ENCODE measurements around the gene ATF7IP. TPM values are rescaled to one million over a fixed set of nuclear protein-coding genes. Genes with fewer than 3 reads are reported as not detected.

ATF7IP gene
- total RNA-seq, 1 experiment from 2014 or later: 41.3 TPM

DNA sequence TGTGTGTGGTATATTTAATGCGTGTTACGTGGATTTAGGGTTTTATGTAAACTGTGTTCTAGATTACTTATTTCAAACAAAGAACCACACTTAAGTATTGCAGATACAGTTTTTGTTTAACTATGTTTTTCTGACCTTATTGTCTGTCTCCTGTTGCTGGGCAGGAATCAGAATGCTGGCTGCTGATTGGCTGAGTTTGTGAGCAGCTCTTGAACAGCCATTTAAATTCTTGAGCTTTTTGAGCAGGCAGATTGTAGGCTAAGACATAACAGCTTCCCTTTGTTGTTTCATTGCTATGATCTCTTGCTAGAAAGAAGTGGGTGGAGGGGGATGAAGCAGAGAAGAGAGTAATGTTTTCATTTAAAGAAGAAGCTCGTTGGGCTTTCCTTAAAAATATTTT is 52.2 kb downstream of the ATF7IP start:
- peak; percentile 84 for DNase-seq (ENCODE audit: low read depth)

DNA sequence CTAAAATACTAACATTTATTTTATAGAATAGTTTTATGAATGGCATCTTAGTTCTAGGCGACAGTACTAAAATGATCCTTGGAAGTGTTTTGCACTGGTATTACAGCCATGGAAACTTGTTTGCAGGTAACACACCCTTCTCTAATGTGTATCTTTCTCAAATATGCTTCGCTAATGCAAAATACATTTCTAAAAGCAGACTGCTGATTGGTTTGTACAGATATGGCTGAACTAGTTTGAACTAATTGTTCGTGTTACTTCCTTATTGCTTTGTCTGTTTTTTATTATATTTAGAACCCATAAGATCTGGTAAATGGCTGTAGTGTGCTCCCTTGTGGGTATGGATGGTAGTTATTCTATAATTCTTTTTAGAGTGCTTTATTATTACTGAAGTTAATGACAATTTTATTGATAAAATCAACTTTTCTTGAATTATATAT is 53.0 kb downstream of the ATF7IP start:
- peak; percentile 39 for DNase-seq (ENCODE audit: low read depth)

DNA sequence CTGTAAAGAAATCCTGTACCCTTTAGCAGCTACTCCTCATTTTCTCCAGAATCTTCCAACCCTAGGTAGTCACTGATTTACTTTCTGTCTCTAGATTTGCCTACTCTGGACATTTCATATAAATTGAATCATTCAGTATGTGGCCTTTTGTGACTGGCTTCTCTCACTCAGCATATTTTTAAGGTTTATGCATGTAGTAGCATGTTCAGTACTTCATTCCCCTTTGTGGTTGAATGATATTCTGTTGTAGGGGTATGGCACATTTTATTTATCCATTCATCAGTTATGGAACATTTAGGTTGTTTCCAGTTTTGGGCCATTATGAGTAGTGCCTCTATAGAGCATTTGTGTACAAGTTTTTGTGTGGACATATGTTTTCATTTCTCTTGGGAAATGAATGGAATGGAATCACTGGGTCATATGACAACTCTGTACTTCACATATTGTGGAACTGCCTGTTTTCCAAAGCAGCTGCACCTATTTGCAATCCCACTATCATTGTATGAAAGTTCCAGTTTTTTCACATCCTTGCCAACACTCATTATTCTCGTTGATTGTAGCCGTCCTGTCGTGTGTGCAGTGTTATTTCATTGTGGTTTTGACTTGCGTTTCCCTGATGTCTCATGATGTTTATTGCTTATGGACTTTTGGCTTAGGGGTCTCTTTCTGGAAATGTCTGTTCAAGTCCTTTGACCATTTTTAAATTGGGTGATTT is 57.2 kb downstream of the ATF7IP start:
- no peak for DNase-seq (ENCODE audit: low read depth)

DNA sequence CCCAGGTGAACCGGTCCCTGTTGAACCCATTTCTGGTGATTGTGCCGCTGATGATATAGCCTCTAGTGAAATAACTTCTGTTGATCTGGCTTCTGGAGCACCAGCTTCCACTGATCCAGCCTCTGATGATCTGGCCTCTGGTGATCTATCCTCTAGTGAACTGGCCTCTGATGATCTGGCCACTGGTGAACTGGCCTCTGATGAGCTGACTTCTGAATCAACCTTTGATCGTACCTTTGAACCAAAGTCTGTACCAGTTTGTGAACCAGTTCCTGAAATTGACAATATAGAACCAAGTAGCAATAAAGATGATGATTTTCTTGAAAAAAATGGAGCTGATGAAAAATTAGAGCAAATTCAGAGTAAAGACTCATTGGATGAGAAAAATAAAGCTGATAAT is 59.1 kb downstream of the ATF7IP start:
- no peak for DNase-seq (ENCODE audit: low read depth)

DNA sequence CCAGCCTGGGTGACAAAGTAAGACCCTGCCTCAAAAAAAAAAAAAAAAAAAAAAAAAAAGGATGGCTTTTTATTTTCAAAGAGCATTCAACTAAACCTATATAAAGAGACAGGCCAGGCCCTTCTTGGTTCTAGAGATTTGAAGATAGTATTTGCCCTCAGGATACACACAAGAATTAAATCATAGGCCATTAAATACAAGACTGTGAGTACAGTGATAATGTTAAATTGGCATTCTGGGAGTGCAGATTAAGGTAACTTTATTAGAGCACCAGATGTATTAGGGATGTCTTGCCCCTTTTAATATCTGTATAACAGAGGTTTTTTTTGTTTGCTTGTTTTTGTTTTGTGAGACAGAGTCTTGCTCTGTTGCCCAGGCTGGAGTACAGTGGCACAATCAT is 61.3 kb downstream of the ATF7IP start:
- DNase-seq (ENCODE audit: low read depth): no peak

DNA sequence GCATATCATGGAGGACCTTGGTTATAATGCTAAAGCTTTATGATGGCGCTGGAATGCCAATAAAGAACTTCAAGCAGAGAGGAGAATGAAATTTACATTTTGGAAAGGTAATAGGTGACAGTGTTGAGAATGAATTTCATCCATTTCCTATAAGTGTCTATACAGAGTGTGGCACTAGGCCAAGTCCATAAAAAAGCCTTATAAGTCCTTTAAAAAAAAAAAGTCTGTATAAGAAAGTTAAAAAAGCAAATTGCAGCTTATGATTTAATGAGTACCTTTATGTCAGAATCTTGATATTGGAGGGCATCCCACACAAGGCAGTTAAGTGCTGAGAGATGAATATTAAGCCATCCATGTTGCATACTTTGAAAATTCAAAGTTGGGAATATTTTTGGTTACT is 62.4 kb downstream of the ATF7IP start:
- DNase-seq (ENCODE audit: low read depth): no peak

DNA sequence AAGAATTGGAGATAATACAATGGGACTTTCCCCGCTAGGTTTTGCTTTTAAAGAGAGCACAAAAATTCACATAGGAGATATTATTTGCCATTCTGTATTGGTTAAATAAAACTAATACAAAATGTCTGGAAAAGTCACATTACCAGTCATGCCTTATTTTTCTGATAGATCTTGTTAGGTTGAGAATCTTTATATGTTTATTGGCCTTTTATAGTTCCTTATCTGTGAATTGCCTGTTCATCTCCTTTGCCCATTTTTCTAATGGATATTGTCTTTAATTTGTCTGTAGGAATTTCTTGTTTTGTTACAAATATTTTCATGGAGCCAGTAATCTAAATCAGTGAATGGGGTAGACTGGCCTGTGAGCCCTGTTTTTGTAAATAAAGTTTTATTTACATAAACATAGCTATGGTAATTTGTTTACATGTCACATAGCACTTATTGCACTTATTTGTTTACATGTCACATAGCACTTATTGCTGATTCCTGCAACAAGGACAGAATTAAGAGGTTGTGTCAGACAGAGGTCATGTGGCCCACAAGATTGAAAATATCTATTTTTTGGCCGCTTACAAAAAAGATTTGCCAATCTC is 65.0 kb downstream of the ATF7IP start:
- DNase-seq (ENCODE audit: low read depth): no peak

DNA sequence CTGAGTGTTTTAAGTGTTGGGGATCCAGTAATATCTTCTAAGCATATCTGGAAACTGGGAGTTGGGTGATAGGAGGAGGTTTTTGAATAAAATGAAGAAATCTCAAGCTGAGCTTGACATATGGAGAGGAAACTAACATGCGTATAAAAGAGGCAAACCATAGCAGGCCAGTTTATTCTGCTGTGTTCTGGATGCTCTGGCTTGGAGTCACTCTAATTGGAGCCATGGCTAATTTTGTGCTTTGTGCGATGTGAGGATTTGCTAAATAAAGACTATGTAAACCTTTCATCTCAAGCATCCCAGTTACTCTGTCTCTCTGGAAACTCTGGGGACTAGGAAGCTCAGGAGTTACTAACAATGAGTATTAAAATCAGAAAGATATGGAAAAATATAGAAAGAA is 66.5 kb downstream of the ATF7IP start:
- no peak for DNase-seq (ENCODE audit: low read depth)

DNA sequence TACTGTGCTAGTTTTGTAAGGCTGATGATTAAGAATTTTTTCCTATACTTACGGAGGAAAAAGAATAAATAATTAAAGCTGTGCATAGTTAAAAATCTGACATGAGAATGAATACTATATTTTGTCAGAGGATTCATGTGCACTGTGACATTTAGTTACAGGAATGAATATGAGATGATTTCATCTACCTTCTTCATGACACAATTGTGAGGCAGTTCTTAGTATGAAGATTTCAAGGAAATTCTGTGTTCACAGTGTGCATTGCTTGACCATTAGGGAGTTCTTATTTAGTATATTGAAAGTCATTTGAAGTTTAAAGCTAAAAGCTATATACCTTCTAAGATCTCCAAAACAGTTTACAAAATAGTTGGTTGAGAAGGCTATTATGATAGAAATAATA is 70.1 kb downstream of the ATF7IP start:
- DNase-seq (ENCODE audit: low read depth): no peak

DNA sequence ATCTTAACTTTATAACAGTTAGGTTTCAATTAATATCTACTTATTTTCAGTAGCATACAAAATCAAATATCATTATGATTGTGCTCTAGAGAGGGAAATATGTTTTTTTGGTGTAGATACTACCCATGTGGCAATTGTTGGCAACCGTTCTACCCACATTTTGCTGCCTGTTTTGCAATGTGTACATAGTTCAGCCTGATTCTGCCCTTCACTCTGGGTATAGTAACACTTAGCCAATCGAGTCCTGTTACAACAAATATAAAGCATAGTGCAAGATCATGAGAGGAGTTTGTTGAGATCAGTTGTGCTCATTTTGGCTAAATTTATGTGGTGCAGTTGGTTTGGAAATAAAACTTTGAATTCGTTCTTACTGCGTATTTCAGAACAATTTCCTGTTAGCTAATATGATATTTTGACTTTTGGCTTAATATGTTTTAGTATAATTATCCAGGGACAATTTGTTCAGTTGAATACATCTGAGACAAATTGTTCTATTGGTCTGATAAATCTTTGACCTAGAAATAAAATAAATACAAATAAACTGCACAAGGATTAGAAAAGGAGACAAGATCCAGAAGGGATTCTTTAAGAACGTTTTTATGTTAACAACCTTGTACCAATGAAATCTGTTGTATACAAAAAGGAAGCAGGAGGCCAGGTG is 76.9 kb downstream of the ATF7IP start:
- no peak for DNase-seq (ENCODE audit: low read depth)

DNA sequence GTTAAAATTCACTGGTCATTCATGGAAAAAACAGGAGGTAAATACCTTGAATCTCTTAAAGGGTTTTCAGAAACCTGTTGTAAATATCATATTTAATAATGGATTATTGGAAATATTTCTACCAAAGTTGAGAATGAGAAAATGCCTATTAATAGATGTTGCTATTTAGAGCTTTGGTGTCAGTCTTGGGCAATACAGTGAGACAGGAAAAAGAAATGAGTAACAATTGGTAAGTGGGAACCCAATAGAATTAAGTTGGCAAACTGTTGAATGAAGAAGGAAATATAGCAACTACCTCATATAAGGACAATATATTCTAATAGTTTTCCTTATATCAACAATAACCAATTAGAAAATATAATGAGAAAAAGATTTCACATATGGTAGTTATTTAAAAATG is 78.0 kb downstream of the ATF7IP start:
- DNase-seq (ENCODE audit: low read depth): no peak

DNA sequence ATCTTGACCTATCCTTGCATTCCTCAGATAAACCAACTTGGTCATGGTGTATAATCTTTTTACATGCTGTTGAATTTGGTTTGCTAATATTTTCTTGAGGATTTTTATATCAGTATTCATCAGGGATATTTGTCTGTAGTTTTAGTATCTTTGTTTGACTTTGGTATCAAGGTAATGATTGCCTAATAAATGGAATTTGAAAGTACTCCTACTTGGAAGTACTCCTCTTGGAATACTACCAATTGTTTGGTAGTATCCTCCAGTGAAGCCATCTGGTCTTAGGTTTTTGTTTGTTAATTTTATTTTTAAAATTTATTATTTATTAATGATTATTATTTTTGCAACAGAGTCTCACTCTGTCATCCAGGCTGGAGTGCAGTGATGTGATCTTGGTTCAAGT is 85.0 kb downstream of the ATF7IP start:
- DNase-seq (ENCODE audit: low read depth): no peak

DNA sequence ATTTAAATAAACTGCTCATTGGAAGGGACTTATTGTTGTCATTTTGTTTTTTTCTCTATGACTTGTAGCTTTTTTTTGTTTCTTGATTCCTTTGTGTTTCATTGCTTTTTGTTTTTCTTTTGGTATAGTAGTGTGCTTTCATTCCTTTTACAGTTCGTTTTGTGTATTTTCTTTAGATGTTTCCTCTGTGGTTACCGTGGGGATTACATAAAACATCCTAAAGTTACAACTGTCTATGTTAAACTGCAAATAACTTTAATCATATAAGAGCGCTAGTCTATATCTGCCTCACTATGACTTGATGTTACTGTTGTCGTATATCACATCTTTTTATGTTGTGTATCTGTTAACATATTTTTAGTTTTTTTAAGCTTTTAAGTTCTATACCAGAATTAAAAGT is 86.9 kb downstream of the ATF7IP start:
- DNase-seq (ENCODE audit: low read depth): no peak

DNA sequence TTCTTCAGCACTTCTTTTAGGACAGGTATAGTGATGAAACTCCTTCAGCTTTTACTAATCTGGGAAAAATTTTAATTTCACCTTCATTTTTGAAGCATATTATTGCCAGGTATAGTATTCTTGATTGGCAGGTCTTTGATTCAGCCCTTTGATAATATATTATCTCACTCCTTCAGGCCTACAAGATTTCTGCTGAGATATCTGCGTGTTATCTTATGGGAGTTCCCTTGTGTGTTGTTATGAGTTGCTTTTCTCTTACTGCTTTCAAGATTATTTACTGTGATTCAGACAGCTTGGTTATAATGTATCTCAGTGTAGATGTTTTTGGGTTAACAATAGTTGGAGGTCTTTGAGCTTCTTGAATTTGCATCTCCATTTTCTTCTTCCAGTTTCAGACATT is 87.4 kb downstream of the ATF7IP start:
- DNase-seq (ENCODE audit: low read depth): no peak

DNA sequence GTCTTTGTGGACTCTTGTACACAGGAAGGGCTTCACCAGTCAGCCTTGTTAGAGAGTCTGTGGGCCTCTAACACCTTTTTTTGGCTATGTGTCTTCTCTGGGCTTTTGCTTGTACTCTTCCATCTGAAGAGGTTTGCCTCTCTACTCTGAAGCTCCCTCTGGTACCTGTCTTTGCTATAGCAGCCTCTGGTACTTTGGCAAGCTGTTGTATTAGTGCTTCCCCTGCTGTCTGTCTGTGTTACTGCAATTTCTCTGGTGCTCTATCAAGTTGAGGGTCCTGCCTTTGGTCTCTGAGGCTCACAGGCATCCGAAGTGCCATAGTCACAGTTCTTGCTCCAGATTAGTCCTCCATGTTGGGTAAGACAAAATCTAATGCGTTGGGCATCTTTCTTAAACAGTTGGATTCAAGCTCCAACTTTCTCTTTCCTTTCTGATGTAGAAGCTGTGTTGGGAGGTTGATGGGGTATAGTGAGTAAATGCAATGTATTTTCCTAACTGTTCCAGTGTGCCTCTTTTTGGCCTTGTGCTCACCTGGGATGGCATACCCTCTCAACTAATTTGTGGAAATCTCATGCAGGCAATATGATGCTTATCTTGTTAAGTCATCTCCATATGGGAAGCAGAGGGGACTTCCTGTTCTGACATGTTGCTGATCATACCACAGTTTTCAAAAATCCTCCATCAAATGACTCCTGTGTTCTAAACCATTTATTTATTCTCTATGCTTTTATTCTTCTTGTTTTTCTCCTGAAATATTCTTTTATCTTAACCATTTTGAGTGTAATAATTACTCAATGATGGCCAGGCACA is 88.8 kb downstream of the ATF7IP start:
- peak; percentile 40 for DNase-seq (ENCODE audit: low read depth)

DNA sequence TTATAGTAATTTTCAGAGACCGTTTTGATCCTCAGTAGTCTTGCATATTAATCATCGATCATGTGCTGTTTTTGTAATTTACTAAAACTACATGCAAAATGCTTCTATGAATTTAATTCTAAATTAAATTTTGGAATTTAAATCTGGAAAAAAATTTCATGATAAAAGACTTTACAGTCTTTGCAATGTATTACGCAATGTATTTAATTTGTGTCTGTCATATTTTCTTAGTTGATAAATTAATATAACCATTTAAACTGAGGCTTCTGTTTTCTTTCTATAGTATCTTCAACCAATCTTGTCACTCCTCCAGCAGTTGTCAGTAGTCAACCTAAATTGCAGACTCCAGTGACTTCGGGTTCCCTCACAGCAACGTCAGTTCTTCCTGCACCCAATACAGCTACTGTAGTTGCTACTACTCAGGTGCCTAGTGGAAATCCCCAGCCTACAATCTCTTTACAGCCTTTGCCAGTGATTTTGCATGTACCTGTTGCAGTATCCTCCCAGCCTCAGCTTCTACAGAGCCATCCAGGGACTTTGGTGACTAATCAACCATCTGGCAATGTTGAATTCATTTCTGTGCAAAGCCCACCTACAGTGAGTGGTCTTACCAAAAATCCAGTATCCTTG is 94.8 kb downstream of the ATF7IP start:
- DNase-seq (ENCODE audit: low read depth): no peak

DNA sequence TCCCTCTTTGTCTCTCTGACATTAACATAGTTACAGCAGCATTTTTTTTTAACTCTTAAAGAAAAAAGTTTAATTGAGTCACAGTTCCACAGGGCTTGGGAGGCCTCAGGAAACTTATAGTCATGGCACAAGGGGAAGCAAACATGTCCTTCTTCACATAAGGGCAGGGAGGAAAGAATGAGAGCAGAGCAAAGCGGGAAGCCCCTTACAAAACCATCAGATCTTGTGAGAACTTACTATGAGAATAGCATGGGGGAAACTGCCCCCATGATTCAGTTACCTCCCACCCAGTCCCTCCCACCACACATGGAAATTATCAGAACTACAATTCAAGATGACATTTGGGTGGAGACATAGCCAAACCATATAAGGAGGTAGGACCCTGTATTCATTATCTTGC is 106.0 kb downstream of the ATF7IP start:
- no peak for DNase-seq (ENCODE audit: low read depth)

DNA sequence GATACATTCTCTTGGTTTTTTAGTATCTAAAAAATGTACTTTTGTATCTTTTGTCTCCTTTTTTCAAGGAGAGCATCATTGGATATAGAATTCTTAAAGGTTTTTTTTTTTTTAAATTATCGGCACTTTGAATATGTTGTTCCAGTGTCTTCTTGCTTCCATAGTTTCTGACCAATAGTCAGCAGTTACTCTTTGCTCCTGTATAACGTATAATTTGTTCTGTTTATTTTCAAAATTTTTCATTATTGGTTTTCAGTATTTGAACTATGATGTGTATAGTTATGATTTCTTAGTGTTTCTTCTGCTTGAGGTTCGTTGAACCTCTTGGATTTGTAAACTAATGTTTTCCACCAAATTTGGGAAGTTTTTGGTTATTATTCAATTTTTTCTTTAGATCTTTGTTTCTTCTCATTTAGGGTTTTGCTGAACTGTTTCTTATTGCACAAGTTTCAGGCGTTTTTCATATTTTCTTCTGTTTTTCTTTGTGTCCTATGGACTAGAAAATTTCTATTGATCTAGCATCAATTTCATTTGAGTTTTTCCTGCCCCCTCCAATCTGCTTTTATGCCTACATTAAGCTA is 108.3 kb downstream of the ATF7IP start:
- DNase-seq (ENCODE audit: low read depth): peak; percentile 7

DNA sequence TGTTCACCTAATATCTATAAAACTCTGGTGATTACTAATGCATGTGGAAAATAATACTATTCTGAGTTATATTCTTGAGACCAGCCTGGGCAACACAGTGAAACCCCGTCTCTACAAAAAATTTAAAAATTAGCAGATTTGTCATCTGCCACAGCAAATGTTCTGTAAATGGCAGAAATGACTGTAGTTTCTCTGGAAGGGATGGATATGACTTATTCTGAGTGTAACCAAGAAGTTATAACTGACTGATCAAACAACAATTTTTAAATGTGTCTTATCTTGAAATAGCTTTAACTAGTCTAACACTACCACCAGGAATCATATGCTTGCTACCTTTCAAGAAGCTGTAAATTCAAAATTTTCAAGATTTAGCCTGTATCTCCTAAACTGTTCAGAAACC is 113.5 kb downstream of the ATF7IP start:
- no peak for DNase-seq (ENCODE audit: low read depth)

DNA sequence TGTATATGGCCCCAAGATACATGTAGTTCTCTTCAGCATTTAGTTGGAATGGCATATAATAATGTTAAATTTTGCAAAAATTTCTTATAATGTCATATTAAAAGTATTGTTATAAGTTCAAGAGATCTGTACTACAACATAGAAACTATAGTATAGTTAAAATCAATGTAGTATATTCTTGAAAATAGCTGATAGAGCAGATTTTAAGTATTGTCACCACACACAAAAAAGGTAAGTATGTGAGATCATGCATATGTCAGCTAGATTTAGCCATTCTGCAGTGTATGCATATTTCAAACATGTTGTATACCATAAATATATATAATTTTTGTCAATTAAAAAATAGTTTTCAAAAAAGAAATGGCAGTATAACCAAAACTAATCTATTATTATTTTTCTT is 115.7 kb downstream of the ATF7IP start:
- no peak for DNase-seq (ENCODE audit: low read depth)

DNA sequence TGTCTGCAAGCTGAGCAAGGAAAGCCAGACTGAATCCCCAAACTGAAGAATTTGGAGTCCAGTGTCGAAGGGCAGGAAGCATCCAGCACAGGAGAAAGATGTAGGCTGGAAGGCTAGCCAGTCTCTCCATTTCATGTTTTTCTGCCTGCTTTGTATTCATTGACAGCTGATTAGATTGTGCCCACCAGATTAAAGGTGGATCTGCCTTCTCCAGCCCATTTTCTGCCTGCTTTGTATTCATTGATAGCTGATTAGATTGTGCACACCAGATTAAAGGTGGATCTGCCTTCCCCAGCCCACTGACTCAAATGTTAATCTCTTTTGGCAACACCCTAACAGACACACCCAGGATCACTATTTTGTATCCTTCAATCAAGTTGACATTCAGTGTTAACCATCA is 116.9 kb downstream of the ATF7IP start:
- DNase-seq (ENCODE audit: low read depth): no peak

DNA sequence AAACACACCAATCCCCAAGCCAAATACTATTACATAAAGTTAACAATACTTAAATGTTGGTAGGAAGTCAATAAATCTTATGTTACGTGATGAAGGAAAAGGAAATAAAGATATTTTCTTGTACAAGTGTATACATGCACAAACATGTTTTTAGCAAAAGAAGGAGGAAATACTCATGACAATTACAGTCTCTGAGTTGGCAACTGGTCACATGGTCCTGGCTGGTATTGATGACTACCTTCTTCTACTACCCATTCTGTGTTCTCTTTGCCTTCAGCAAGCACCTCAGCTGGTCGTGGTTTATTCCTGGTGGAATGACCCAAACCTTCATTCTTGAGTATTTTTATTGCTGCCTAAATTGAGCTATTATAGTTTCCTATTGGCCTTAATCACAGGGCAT is 117.4 kb downstream of the ATF7IP start:
- DNase-seq (ENCODE audit: low read depth): no peak
